ENCODE data around the gene DCAF15.

DNA sequence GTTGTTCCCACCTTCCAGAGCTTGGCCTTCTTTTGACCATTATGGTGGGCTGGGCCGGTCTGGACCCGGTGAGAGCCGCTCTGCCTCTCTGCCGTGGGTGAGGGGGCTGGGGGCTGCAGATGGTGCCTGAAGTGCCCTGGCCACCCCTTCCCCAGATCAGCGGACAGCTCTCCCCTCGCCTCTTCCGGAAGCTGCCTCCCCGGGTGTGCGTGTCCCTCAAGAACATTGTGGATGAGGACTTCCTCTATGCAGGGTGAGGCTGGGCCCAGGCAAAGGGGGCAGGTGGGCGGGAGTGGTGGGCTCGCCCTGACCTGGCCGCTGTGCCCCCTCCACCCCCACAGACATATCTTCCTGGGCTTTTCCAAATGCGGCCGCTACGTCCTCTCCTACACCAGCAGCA lies 1.9 kb downstream of the DCAF15 start:
- TF ChIP-seq CTCF (IDR thresholded peaks at IDR 0.05): no peak
- no peak for TF ChIP-seq POLR2A (IDR thresholded peaks at IDR 0.05)

Measured in esophagus squamous epithelium (tissue), 4 donors.